Thyroid gland (tissue), 4 donors: ENCODE measurements around the gene SLBP.

Experiments used
- CTCF ChIP-seq, 6 experiments: fragments of 200-600 bp in 3 of 6; fragments of 450-650 bp in 3 of 6; sonication (generic) in 3 of 6; IDR thresholded peaks; one replicate each; pipeline ENCODE4 v1.5.1; 2016 to 2019; ENCODE audit warnings: antibody characterized with exemption in 6 of 6, mild to moderate bottlenecking in 2 of 6, inconsistent platforms in 1 of 6, moderate library complexity in 1 of 6
- POLR2A ChIP-seq, 2 donors: fragments of 450-650 bp; IDR thresholded peaks; one replicate each; pipeline ENCODE4 v1.6.1; 2017; ENCODE audit warnings: antibody characterized with exemption in 2 of 2, mild to moderate bottlenecking in 2 of 2, moderate library complexity in 1 of 2

- TF ChIP-seq CTCF (IDR thresholded peaks at IDR 0.05) = no peak
- TF ChIP-seq POLR2A (IDR thresholded peaks at IDR 0.05) = no peak
Observed at GRCh38 chr4:1740021-1740545, 28.0 kb upstream of the SLBP start.
